GM19397 (cell line): ENCODE data around the gene UROC1.

Source experiments
- ATAC-seq: cut with Tn5 transposase; IDR thresholded peaks from one replicate; pipeline ENCODE4 v1.9.1; 2021; ENCODE audit warnings: mild to moderate bottlenecking, moderate library complexity; ENCODE audit not compliant: unreplicated experiment

UROC1 gene

DNA sequence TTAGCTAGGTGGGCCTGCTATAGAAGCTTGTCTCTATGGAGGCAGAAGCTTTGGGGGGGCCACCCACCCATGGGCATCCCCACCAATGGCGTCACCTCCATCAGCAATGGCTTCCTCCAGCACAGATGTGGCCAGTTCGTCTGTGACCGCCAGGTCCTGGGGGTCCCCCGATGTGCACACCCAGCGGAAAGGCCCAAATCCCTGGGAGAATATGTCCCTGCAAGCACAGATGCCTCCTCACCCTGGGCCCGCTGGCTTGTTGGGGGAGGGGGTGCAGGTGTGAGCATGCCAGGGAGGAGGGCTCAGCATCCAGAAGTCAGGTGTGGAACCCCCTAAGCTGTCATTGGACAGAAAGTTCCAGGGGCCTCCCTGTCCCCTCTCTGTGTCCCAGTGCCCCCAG lies 19.6 kb downstream of the UROC1 start:
- ATAC-seq = no peak

DNA sequence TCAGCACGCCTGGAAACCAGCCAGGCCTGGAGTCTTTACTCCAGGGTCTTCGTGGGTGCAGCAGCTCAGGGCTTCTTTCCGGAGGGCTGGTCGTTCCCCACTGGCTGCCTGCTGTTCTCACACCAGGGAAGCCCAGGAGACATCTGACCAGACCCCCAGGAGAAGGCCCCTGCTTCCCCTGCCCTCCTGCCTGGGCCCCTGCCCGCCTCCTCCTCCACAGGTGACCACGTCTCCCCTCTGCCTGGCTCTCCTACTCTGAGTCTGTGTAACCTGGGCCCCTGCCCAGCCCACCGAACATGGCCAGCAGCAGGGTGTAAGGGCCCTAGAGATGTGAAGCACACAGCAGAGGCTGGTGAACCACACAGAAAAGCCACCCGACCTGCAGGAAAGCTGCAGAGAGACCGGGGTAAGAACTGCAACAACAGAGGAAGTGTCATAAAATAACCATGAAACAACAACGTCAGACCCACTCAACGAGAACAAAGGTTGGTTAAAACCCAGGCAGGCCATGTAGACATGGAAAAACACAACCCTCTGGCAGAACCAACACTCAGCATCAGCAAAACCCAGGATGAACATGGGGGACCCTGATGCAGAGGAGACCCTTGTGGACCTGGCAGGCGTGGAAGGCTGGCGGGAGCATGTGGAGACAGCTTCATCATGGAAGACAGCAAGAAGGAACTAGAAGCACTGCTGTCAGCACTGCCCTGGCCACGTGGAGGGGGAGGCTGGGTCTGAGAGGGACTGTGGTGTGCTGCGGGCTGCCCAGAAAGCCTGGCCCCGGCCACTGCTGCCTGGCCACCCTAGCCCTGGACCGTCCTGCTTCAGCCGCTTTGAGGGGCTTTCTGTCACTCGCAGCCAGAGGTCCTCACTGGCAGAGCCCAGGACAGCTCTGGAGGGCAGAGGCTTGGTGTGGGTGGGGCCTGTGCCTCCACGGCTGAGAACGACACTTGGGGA lies 20.4 kb downstream of the UROC1 start:
- no peak for ATAC-seq

DNA sequence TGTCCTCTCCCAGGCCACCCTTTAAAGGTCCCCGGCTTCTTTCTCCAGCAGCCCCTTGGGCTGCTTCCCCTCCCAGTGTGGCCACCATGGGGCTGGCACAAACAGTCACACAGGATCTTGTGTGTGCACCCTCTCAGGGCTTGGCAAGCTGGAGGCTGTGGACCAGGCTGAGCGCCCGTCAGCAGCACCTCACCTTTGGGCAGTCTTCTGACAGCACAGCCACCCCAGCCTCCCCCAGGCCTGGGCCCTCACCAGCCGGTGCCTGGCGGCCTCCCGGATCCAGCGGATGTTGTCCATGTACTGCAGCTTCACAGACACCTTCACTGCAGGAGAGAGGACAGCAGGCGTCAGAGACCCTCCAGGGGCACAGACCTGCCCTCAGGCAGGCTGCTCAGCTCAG lies 21.8 kb downstream of the UROC1 start:
- no peak for ATAC-seq

DNA sequence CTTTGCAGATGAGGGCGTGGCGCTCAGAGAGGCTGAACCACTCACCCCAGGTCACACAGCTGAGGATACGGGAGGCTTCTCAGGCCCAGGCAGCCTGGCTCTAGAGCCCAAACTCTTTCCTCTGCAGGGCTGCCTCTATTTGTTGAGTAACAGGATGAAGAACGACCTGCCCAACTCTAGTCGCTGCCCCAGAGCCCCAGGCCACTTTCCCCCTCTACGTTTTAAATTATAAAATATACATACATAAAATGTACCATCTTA lies 22.7 kb downstream of the UROC1 start:
- ATAC-seq = no peak

DNA sequence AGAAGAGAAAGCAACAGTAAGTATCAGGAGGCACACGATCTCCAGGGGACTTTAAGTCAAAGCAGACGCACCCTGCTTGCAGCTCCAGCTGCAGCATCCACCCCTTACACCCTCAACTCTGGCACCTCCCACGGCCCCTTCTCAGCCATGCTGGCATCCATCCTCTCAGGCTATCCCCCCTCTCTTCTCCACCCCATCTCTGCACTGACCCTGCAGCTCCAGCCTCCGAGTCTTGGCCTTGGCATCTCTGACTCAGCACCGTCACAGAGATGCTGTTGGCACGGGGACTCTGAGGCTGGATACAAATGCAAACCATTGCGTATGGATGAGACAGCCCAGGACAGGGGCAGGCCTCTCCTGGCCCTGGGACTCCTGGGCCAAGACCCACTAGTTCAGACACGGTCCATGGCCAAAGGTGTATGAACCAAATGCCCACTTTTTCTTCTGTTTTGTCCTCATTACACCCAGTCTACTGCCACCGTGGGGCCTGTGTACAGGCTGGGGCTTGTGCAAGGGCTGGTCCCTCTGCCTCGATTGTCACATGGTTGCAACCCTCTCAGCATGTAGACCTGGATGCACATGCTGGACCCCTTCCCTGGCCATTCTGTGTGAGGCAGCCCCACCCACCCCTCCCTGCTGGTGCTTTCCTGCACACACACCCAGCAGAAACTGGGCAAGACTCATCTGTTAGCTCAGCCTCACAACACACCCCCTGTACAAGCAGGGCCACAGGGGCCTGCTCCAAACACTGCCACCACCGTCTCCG lies 23.2 kb downstream of the UROC1 start:
- ATAC-seq = no peak

DNA sequence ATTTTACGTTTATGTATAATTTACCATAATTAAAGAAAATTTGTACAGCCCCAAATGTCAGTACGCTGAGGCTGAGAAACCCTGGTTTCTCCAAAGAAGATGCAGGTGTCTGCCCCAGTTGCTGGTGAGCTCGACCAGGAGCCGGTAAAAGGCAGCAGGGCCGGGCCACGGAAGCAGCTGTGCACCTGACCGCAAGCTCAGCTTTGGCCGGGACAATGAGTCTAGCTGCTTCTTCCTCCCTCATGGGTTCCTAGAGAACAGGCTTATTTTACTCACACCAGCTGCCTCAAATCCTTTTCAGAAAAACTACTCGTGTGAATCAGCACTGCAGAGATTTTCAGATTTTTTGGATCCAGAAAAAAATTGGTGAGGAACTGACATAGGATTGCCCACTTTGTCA lies 23.8 kb downstream of the UROC1 start:
- ATAC-seq = no peak

DNA sequence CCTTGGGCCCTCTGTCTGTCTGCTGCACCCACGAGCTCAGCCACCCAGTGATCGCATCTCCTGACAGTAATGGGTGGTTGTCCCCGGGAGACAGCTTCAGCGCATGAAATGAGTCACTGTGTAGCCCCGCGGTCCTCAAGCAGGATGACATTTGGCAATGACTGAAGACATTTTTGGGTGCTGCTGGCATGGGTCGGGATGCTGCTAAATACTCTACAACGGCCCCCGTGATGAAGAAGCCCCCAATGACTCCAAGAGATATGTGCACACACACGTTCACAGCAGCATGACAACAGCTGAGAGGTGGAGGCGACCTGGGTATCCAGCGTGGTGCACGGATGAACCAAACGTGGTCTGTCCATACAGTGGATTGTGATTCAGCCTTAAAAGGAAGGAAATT lies 24.5 kb downstream of the UROC1 start:
- no peak for ATAC-seq

DNA sequence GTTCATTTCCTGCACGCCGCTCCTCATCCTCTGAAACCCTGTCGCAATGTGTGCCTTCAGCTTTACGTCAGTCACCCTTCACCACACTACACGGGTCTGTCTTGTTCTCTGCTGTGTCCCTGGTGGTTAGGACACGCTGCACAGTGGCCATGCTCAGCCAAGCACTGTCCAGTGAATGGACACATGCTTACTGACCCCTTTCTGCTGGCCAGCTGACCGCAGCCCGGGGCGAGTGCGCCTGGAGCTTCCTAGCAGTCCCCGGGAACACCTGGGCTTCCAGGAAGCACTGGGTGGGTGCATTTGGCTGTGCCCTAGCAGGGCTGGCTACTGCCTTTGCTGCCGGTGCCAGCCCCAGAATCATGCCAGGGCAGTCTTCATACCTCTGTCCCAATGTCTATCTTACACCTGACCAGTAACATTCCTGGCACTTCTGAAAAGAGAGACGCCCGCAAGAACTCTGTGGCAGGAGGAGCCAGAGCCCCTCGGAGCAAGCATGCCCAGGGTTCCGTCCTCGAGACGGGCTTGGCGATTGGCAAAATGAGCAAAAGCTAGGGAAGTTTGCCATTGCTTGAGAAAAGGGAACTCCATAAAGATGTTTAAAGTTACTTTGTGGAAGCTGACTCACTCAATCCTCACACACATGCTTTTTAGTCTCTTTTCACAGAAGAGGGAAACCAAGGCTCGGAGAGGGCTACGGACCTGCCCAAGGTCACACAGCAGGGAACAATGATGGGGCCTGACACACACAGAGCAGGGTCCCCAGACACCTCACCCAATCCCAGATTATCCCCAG lies 26.2 kb downstream of the UROC1 start:
- no peak for ATAC-seq

DNA sequence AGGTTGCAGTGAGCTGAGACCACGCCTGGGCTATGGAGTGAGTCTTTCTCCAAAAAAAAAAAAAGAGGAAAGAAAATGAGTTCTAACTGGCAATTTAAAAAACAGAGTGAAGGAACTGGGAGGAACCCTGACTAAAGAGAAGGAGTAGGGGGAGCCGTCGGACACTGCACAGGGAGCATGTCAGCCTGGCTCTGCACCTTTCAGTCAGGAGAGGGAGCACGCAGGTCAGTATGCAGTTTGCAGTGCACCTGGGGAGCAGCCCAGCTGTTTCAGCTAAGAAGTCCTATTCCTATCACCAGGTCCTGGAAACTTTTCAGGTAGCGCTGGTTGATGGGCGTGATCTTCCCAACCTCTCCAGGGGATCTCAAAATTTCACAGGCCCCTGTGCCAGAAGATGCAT lies 27.0 kb downstream of the UROC1 start:
- no peak for ATAC-seq

DNA sequence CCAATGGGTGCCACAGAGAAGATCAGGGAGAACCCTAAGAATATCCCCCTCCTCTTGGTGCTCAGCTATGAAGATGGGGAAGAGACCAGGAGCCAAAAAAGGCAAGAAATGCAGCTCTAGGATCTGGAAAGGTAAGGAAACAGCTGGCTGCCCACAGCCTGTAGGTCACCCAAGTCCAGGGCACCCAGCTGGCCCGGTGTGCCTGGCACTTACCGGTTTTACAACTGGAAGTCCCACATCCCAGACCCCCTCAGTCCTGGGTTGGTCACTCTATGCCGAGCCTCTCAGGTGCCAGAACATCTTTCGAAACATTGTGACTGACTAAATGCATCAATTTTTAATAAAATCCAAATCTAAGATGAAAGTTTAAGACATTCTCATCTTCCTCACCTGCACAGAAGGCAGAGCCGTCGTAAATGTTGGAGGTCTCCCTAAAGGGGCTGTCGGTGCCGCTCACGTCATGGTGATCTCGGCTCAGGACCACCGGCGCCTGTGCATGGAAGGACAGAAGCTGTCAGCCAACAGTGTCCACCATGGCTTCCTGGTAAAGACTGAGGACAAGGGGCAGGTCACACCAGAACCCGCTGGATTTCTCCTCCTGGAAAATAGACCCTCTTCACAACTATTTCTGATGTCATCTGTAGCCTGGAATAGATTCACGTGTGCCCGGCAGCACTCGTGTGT lies 28.5 kb downstream of the UROC1 start:
- ATAC-seq = no peak

DNA sequence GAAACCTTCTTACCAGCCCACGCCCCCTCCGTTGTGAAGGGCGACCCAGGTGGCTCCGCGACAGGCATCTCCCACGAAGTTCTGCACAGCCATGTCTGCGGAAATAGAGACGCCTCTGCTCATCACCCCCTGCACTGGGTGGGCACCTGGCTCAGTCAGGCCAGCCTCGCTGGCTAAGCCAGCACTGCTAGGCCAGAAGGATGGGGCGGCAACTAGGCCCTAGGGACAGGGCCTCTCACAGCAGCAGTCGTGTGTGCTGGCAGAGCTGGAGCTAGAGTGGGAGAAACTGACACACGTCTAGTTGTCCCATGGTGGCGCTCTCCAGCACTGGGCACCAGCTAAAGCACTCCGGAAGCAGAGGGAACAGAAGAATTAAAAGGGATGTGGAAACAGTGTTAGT lies 29.4 kb downstream of the UROC1 start:
- ATAC-seq = no peak

DNA sequence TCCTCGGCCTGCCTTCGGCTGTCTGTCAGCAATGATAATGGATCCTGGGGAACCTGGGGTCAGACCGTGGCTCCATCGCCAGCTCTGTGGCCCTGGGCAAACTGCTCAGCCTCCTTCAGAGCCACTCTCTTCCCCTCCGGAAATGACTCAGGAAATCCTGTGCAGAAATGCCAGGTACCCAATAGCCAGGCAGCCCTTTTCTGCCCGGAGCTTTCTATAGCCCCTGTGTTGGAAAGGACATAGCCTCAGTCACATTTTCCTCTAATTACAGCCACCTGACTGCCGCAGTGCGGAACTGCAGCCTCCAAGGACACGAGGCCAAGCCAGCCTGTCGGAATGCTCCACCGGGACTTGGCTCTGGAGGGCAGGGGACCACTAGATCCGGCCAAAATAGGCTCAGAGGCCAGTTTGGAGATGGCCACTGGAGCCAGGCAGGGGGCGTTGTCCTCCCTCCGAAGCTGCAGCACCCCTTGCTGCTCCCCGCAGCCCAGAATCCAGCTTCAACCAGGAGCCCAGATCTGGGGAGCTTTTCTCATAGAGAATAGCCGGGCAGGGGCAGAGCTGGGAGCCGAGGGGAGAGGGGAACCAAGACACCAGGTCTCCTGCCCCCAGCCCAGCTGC lies 30.3 kb downstream of the UROC1 start:
- no peak for ATAC-seq

DNA sequence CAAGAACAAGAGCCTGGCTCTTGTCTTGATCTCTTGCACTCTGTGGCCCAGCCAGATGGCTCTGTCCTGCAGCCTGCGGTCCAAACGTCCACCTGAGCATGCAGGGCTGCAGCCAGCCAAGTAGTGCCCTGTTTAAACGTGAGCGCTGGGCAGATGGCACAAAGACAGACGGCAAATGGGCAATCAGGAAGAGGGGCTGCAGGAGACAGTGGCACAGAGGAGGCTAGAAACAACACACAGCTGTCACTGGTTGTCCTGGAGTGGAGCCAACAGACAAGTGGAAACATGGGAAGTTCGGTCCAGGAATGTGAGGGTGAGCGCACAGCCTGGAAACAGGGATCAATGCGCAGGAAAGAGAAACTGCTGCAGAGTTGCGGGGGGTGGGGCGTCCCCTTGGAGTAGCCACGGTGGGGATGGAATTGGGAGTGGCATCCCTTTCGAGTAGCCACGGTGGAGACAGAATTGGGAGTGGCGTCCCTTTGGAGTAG lies 31.2 kb downstream of the UROC1 start:
- ATAC-seq = no peak

DNA sequence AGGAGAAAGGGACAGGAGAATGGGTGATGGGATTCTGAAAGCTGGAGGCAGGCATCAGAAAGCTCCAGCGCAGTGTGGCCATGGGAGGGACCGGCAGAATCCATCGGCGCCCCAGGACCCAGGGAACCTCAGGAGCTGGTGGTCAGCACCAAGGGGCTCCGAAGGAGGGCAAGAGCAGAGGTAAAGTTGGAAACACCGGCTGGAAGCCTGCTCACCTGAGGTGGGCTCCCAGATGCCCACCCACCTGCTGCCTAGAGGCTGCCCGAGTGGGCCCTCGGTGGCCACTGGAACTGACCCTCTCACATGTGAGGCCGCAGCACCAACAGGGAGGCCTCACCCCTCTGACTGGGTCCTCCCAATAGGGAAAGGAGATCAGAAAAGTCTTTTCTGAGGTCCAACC lies 31.6 kb downstream of the UROC1 start:
- no peak for ATAC-seq

DNA sequence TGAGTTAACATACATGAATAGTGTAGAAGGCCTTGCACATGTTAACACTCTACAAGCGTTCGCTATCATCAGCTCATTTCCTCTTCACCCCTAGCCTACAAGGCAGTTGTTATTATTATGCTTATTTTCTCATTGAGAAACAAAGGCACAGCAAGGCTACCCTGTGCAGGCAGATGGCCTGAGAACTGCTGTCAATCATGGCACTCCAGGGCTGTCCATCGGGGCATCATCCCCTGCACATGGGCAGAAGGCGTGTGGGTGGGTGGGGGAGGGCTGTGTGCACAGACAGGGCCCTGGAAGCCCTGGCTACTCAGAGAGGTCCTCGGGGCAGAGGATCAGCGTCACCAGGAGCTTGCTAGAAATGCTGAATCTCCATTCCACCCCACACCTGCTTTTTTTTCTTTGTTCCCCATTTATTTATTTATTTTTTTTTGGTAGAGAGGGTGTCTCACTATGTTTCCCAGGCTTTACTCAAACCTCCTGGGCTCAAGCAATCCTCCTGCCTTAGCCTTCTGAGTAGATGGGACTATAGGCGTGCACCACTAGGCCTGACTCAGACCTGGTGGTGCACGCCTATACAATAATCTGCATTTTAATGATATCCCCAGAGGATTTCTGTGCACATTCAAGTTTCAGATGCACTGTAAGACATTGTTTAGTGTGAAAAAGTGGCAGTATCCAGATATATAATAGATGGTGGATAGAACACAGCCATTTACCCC lies 32.2 kb downstream of the UROC1 start:
- ATAC-seq = no peak

DNA sequence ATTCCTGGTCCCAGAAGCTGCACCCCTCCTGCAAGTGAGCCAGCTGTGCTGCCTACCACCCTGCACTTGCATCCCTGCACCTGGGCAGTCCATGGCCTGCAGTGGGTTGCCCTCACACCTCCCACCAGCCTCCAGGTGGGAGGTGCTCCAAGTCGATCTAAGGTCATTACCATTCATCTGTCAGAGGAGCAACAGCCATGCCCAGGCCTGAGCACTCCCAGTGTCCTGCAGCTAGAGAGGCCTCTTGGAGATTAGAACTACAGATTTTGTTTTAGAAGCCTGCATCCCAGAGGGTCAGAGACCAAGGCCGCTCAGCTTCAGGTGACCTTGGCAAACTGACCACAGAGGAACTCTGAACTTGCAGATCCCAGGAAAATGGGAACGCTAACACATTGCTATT lies 32.9 kb downstream of the UROC1 start:
- ATAC-seq = no peak

DNA sequence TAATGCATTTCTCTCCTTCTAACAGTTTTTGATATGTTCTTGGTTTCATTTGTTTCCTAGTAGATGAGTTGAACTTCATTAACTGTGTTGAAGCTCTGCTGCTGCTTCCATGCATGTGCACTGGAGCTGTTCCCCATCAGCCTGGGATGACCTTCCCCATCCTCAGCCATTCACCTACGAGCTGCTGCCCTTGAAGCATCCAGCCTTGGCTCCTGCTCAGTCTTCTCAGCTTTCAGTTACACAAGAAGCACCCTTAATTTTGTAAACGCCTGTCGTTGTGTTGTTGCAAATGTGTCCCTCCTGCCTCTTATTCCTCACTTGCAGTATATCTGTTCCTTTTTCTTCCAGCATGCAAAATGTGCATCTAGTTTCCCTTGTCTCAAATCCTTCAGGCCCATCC lies 33.4 kb downstream of the UROC1 start:
- no peak for ATAC-seq

DNA sequence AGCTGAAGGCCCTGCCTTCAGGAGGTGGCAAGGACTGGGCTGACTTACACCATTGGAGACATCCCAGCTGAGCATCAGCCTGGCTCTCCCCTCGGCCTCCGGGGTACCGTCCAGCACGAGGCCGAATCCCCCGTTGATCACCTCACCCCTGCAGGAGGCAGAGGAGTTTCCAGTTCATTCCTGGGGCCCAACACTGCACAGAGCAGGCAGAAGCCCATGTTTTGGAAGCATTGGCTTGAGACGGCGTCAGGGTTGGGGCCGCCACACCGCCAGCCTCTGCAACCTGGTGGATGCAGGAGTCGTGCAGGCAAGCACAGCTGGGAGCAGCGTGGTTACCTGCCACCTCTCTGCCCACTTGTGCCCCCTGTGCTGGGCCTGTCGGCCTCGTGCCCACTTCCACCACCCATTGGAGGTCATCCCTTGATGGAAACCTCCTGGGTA lies 34.2 kb downstream of the UROC1 start:
- no peak for ATAC-seq

DNA sequence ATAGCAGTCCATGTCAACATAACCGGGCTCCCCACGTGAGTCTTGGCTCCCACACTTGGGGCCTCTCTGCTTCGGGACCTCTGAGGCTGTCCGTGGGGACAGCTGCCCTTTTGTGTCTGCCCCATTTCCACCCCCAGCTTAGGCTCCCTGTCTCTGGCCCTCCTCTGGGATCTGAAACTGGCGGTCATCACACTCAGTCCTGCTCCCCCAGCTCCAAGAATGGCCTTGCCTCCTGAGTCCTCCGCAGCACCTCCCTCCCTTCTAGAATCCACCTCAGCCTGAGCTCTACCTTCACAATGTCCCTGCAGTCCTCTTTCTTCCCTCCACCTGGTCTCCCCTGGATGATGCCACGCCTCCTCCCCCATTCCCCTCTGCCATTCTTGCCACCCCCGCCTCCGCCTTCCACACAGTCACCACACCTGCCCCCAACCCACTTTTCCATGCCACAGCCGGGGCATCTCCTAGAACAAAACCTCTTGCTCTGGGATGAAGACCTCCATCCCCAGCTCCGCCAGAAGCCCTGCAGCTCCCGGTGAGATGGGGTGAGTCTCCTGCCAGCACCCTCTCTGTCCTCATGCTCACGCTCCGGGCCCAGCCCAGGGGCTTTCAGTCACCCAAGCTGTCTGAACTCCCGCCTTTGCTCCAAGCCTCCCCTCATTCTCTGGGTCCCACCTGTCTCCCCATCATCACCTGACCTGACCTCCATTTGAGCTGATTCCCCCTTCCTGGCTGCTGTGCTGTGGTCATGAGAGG lies 34.9 kb downstream of the UROC1 start:
- no peak for ATAC-seq
